Body of pancreas (tissue), 4 donors: Measurements from ENCODE around the gene KRTAP9-1.

Experiments
- POLR2A ChIP-seq, 3 donors: fragments of 450-650 bp; IDR thresholded peaks; one replicate each; pipeline ENCODE4 v1.6.1; 2016; ENCODE audit warnings: antibody characterized with exemption in 3 of 3, mild to moderate bottlenecking in 2 of 3
- TF ChIP-seq, protein P1 (sequence below), 7 experiments: fragments of 450-650 bp in 4 of 7; fragments of 200-600 bp in 3 of 7; sonication (generic) in 3 of 7; IDR thresholded peaks; one replicate each; pipeline ENCODE4 v1.5.1; 2016 to 2019; ENCODE audit warnings: antibody characterized with exemption in 7 of 7

DNA sequence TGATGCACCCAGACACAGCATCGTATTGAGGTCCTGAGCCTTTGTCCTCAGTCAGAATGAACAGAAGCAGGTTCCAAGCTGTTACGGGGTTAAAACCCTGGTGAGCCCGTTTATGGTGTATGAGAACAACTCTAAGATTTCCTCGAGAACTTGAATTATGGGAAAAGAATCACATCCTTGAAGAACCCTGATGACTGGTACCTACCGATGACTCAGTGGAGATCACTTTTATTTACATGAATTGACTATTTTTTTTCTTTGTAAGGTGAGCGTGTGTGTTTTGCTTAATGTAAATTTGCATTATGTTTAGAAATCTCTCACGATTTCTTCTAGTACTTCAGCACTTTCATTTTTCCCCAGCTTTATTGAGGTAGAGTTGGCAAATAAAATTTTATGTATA, 25.9 kb upstream of the KRTAP9-1 start:
- TF ChIP-seq, protein P1, sequence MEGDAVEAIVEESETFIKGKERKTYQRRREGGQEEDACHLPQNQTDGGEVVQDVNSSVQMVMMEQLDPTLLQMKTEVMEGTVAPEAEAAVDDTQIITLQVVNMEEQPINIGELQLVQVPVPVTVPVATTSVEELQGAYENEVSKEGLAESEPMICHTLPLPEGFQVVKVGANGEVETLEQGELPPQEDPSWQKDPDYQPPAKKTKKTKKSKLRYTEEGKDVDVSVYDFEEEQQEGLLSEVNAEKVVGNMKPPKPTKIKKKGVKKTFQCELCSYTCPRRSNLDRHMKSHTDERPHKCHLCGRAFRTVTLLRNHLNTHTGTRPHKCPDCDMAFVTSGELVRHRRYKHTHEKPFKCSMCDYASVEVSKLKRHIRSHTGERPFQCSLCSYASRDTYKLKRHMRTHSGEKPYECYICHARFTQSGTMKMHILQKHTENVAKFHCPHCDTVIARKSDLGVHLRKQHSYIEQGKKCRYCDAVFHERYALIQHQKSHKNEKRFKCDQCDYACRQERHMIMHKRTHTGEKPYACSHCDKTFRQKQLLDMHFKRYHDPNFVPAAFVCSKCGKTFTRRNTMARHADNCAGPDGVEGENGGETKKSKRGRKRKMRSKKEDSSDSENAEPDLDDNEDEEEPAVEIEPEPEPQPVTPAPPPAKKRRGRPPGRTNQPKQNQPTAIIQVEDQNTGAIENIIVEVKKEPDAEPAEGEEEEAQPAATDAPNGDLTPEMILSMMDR (IDR thresholded peaks at IDR 0.05): no peak
- no peak for TF ChIP-seq POLR2A (IDR thresholded peaks at IDR 0.05)
